ENCODE data around the gene KCNT2. TPM values are rescaled to one million over a fixed set of nuclear protein-coding genes. Genes with fewer than 3 reads are reported as not detected.

The KCNT2 gene
- total RNA-seq, 1 donor from 2014 or later = not detected

DNA sequence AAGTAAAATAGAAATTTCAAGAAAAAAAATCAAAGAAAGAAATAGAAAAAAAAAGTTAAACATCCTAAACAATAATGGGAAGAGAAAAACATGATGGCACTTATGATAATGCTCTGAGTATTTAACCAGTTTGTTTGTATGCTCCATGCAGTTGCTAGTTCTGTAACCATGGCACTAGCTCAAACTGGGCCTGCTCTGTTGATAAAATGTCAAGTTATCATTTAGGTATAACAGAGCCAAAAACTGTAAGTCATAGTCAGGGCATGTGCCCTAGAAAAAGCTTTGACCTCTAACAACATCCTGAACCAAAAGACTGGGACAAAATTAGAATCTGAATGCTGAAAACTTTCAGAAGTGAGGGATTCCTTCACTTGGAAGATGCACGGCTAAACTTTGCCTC lies 148.9 kb downstream of the KCNT2 start:
- ChIA-PET POLR2A (no interaction called here), CTCF (no interaction called here)
- intact Hi-C loops (cut with micrococcal nuclease) = no loop called here
- DNase-seq (no peak), ATAC-seq (ENCODE audit: low read depth) (no peak)
- TF ChIP-seq, protein P1, sequence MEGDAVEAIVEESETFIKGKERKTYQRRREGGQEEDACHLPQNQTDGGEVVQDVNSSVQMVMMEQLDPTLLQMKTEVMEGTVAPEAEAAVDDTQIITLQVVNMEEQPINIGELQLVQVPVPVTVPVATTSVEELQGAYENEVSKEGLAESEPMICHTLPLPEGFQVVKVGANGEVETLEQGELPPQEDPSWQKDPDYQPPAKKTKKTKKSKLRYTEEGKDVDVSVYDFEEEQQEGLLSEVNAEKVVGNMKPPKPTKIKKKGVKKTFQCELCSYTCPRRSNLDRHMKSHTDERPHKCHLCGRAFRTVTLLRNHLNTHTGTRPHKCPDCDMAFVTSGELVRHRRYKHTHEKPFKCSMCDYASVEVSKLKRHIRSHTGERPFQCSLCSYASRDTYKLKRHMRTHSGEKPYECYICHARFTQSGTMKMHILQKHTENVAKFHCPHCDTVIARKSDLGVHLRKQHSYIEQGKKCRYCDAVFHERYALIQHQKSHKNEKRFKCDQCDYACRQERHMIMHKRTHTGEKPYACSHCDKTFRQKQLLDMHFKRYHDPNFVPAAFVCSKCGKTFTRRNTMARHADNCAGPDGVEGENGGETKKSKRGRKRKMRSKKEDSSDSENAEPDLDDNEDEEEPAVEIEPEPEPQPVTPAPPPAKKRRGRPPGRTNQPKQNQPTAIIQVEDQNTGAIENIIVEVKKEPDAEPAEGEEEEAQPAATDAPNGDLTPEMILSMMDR (IDR thresholded peaks at IDR 0.05) = no peak
- Mint-ChIP-seq H3K4me3 (no peak overlapping the region), H3K9me3 (no peaks in the 10 kb centered on the region), H3K27me3 (no peaks in the 10 kb centered on the region), H3K4me1 (no peaks in the 10 kb centered on the region), H3K36me3 (ENCODE audit: low read depth) (no peaks in the 10 kb centered on the region), H3K27ac (no peak overlapping the region)

- intact Hi-C loops (cut with micrococcal nuclease) = no loop called here
- no peak for ATAC-seq (ENCODE audit: low read depth)
- no peak for DNase-seq
- CTCF ChIA-PET = no interaction called here
- Mint-ChIP-seq H3K4me1 (no peaks in the 10 kb centered on the region), H3K36me3 (ENCODE audit: low read depth) (no peaks in the 10 kb centered on the region), H3K4me3 (no peak overlapping the region), H3K27me3 (no peaks in the 10 kb centered on the region), H3K27ac (no peak overlapping the region), H3K9me3 (no peaks in the 10 kb centered on the region)
- POLR2A ChIA-PET = no interaction called here
- TF ChIP-seq, protein P1 (IDR thresholded peaks at IDR 0.05) = no peak
These were observed 153.4 kb downstream of the KCNT2 start for GRCh38 chr1:196454792-196455191.

GRCh38 chr1:196451103-196451502 lies 157.1 kb downstream of the KCNT2 start:
- Mint-ChIP-seq H3K4me1 (no peaks in the 10 kb centered on the region), H3K36me3 (ENCODE audit: low read depth) (no peaks in the 10 kb centered on the region), H3K4me3 (no peak overlapping the region), H3K9me3 (no peaks in the 10 kb centered on the region), H3K27ac (no peak overlapping the region), H3K27me3 (no peaks in the 10 kb centered on the region)
- POLR2A ChIA-PET = no interaction called here
- DNase-seq = no peak
- no peak for ATAC-seq (ENCODE audit: low read depth)
- CTCF ChIA-PET = no interaction called here
- TF ChIP-seq, protein P1 (IDR thresholded peaks at IDR 0.05) = no peak
- intact Hi-C loops (cut with micrococcal nuclease) = no loop called here

- no peaks in the 10 kb centered on the region for H3K4me1 Mint-ChIP-seq
- H3K36me3 Mint-ChIP-seq (ENCODE audit: low read depth) = no peaks in the 10 kb centered on the region
- ChIA-PET CTCF (no interaction called here), POLR2A (no interaction called here)
- DNase-seq (no peak), ATAC-seq (ENCODE audit: low read depth) (no peak)
- no peak overlapping the region for H3K4me3 Mint-ChIP-seq
- H3K27me3 Mint-ChIP-seq = no peaks in the 10 kb centered on the region
- no peak overlapping the region for H3K27ac Mint-ChIP-seq
- intact Hi-C loops (cut with micrococcal nuclease) = no loop called here
- TF ChIP-seq, protein P1 (IDR thresholded peaks at IDR 0.05) = no peak
- no peaks in the 10 kb centered on the region for H3K9me3 Mint-ChIP-seq
These were observed 157.8 kb downstream of the KCNT2 start for GRCh38 chr1:196450143-196451095.

GRCh38 chr1:196449460-196449859 lies 158.8 kb downstream of the KCNT2 start:
- ChIA-PET CTCF (no interaction called here), POLR2A (no interaction called here)
- no peak overlapping the region for H3K27ac Mint-ChIP-seq
- intact Hi-C loops (cut with micrococcal nuclease) = loop anchor here (5.0 kb wide), 1 partner anchor 1237 kb away; no protein-coding TSS in a partner anchor
- DNase-seq (no peak), ATAC-seq (ENCODE audit: low read depth) (no peak)
- H3K27me3 Mint-ChIP-seq = no peaks in the 10 kb centered on the region
- H3K9me3 Mint-ChIP-seq = no peaks in the 10 kb centered on the region
- H3K4me1 Mint-ChIP-seq = no peaks in the 10 kb centered on the region
- no peaks in the 10 kb centered on the region for H3K36me3 Mint-ChIP-seq (ENCODE audit: low read depth)
- no peak overlapping the region for H3K4me3 Mint-ChIP-seq
- TF ChIP-seq, protein P1 (IDR thresholded peaks at IDR 0.05) = no peak

Measured in activated B cell treated with CpG ODN at 0.5 μM for 24 hours (primary cell).